GM19438 (cell line): ENCODE results near the gene SNTA1.
"Not testable (repeated sequence)": the region's sequence is repeated elsewhere in the genome, so short reads cannot be mapped to it uniquely, and the experiment has no call there.

ENCODE experiments used
- ATAC-seq: cut with Tn5 transposase; IDR thresholded peaks from one replicate; pipeline ENCODE4 v1.9.1; 2021; ENCODE audit warnings: low read depth; ENCODE audit not compliant: unreplicated experiment

SNTA1 gene

DNA sequence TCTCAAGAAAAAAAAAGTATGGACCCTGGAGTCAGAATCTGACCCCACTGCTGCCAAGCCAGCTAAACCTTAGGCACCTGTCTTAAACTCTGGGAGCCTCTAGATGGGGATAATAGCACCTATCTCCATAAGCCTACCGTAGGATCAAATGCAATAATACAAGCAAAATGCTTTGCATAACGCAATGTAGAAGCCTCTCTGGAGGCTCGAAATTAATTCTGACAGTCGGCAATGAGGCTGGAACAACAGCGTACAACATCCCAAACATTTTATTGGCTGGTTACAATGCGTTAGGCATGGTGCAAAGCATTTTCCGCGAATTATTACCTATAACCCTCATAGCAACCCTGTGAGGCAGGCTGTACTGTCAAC is 42.8 kb downstream of the SNTA1 start:
- no peak for ATAC-seq

DNA sequence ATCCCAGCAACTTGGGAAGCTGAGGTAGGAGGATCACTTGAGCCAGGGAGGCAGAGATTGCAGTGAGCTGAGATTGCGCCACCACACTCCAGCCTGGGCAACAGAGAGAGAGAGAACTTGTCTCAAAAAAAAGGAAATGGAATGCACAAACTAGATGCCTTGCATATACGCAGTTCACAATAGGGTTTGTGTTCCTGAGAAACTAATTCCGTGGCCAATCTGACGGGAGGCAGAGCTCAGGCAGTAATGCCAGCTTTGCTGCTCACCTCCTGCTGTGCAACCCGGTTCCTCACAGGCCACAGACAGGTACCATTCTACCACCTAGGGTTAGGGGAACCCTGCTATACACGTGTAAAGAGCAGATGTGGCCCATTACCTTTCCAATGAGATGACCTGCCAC is 43.6 kb downstream of the SNTA1 start:
- ATAC-seq, result no peak

DNA sequence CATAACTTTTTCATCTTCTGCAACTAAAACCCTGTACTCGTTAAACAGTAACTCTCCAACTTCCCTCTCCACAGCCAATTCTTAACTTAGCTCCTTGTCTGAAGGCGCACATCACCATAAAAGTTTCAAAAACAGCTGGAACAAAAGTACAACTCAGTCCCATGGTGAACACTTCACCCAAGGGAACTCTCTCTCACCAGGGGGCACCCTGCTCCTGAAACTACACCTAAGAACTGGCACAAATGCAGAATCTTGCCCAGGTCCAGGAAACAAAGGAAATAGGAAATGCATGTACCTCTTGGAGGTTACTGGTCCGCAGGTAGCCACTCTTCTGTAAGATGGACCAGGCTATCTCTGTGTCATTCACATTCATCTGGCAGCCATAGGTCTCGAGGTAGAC is 48.8 kb downstream of the SNTA1 start:
- no peak for ATAC-seq

DNA sequence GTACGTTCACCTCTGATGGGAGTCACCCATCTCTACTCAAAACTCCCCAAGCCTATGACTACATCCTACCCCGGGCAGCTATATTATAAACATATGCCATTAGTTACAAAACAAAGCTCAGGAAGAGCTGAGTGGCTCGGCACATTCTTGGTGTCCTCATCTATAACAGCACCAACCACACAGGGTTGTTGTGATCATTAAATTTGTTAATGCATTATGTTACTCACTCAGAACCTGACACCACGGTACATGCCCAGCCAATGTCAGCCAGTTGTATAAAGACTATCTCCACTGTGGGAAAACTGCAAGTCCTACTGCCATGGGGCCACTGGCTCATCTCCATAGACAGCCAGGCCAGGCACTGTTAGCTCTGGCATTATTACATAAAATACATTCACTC is 50.0 kb downstream of the SNTA1 start:
- no peak for ATAC-seq

DNA sequence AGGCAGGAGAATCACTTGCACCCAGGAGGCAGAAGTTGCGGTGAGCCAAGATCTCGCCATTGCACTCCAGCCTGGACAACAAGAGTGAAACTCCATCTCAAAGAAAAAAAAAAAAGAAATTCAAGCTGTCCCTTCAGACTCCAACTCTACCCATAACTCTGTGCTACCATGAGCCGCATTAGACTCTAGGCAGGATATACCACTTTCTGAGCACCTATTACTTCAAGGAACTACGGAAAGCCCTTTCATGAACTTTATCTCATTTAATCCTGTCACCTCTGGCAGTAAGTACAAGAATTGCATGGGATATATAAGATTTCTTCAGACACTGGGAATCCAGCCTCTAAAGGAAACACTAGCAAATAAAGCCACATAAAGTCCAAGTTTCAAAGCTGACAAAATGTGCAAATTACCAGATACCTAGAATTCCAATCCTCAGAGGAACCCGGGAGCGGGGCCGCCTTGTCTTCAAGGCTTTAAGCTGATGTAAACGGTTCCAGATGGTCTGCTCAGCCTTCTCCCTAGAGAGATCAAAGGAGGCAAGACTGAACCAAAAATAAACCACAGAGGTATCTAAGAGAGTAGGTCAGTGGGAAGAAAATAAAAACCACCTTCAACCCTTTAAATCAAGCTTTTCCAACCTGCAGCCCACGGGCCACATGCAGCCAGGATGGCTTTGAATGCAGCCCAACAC is 51.7 kb downstream of the SNTA1 start:
- ATAC-seq, result no peak

DNA sequence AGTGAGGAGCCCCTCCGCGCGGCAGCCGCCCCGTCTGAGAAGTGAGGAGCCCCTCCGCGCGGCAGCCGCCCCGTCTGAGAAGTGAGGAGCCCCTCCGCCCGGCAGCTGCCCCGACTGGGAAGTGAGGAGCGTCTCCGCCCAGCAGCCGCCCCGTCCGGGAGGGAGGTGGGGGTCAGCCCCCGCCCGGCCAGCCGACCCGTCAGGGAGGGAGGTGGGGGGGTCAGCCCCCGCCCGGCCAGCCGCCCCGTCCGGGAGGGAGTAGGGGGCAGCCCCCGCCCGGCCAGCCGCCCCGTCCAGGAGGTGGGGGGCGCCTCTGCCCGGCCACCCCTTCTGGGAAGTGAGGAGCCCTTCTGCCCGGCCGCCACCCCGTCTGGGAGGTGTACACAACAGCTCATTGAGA is 54.2 kb downstream of the SNTA1 start:
- not testable (repeated sequence) for ATAC-seq

DNA sequence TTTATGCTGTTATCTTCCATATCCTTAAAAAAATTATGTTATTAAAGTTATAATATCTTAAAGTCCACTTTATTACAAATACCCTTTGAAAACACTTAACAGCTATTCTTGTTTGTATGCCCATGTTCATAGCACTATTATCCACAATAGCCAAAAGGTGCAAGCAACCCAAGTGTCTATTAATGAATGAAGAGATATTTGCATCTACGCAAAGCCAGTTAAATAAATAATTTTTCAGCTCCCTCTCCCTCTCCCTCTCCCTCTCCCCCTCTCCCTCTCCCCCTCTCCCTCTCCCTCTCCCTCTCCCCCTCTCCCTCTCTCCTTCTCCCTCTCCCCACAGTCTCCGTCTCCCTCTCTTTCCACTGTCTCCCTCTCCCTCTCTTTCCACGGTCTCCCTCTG is 55.3 kb downstream of the SNTA1 start:
- no peak for ATAC-seq

DNA sequence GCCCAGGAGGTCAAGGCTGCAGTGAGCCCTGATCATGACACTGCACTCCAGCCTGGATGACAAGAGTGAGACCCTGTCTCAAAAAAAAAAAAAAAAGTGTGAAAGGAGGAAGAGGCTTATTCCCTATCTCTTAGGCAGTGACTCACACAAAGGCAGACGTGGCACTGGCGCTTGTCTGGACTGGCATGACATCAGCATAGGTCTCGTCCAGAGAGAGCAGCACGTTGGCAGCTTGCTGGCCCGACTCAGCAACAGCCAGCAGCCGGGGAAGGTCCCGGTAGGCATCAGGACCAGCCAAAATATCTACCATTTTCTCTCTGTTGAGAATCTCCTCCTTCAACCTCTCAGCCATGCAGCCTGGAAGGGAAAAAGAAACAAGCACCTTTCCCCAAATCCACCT is 56.4 kb downstream of the SNTA1 start:
- no peak for ATAC-seq

DNA sequence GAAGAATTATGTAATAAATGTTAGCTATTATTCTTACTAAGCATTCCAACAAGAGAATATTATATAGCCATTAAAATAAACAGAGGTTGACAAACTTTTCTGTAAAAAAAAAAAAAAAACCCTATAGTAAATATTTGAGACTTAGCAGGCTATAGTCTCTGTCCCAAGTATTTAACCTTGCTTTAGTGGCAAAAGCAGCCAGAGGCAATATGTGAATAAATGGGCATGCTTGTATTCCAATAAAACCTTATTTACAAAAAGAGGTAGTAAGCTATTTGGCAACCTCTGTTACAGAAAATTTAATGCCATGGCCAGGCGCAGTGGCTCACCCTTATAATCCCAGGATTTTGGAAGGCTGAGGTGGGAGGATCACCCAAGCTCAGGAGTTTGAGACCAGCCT is 56.9 kb downstream of the SNTA1 start:
- ATAC-seq, result no peak

DNA sequence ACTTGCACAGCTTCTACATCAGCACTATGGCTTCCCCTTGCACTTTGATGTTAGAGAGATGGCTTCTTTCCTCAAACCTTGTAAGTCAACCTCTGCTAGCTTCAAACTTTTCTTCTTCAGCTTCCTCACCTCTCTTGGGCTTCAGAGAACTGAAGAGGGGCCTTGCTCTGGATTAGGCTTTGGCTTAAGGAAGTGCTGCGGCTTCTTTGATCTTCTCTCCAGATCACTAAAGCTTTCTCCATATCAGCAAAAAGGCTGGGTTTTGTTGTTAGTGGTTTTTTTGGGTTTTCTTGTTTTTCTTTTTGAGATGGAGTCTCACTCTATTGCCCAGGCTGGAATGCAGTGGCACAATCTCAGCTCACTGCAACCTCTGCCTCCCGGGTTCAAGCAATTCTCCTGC is 66.2 kb downstream of the SNTA1 start:
- no peak for ATAC-seq

DNA sequence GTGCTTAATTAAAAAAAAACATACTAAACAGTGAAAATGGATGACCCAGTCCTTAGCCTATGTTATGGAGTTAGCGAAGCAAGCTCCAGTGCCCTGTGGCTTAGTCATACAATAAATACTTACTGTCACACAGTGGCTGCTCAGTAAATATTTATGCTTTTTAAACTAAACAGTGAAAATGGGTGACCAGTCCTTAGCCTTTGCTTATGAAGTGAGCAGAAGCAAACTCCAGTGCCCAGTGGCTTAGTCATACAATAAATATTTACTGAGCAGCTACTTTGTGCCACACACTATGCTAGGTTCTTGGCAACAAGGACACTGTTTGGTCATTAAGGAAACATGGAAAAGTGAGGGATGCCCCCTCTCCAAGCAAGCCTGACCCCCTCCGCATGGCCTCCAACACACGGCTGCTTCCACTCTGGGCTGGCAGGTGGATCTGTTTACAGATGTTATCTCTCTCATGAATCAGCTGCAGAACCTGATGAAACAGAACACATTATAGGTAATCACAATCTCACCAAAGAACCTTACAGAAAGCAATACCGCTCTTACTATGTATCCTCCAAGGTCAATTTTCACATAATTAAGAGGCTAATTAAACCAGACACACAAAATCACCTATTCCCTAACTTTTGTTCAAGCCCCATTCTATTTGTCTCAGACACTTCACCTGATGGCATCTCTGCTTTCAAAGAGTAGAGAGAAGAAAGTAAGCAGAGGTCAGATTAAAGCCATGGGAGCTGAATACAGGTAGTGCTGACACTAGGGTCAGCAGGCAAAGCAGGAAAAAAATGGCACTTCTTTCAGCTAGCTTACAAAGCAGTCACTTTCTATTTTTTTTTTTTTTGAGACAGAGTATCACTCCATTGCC is 69.6 kb downstream of the SNTA1 start:
- ATAC-seq, result no peak

DNA sequence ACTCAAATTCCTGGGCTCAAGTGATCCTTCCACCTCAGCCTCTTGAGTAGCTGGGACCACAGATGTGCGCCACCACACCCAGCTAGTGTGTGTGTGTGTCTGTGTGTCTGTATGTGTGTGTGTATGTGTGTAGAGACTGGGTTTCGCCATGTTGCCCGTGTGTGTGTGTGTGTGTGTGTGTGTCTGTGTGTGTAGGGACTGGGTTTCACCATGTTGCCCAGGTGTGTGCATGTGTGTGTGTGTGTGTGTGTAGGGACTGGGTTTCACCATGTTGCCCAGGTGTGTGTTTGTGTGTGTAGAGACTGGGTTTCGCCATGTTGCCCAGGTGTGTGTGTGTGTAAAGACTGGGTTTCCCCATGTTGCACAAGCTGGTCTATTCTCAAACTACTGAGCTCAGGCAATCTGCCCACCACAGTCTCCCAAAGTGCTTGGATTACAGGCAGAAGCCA is 70.5 kb downstream of the SNTA1 start:
- ATAC-seq, result no peak

DNA sequence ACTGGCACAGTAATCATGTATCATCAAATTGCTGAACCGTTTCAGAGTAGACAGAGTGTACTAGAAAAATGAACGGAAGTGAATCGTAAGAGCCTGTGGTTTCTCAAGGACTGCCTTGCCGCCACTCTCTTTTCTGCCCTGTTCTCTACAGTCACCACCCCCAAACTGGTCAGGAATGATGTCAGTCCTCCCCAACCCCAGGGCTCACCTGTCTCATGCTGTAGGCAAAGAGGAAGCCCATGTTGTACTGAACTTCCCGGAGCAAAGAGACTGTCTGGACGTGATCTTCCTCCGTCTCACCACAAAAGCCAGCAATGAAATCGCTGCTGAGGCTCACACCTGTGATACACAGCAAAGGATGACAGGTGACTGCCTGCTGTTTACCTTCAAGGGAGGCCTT is 73.3 kb downstream of the SNTA1 start:
- no peak for ATAC-seq

DNA sequence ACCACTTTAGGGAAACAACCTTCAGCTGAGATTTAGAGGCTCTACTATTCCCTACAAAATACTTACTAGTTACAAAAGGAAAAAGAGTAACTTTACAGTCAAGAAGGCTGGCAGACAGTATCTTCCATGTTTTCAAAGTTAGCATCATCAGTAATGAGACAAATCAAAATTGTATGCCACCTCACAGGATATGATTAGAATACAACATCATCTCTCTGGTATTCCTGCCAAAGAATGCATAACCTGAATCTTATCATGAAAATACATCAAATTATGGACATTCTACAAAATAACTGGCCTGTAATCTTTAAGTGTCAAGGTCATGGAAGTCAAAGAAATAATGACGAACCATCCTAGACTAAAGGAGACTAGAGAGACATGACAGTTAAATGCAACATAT is 80.7 kb downstream of the SNTA1 start:
- ATAC-seq, result no peak

DNA sequence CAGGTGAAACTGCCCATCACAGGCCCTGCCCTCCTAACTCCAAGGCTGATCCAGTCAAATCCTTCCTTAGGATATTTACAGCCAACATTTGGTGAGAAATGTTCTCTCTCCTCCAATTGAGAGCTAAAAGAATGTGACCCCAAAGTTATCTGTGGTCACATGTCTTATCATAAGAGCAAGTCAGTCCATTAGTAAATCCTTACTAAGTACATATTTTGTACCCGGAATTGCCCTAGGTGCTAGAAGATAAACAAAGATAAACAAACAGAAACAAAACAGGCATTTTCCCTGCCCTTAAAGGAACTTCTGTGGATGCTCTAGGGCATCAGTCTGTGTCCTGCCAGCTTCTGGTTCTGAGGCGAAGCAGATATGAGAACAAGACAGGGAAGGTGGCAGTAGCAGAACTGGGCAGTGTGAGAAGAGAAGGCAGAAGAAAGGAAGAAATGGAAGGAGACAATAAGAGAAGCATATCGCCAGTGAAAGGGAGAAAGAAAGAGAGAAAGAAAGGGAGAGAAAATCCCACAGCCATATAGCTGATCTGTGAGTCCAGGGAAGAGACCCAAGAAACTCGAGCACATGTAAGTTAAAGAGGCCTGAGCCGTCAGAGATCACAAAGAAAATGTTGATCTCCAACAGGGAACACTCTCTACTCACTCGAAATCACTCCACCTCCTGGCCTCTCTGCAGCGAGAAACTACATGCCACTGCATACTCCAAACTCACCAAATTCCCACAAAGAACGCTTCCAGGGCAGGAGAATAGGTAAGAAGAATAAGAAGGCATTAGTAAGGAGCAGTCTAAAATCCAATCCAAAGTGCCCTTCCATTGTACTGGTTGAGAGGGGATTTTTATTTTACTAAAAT is 83.9 kb downstream of the SNTA1 start:
- no peak for ATAC-seq
